HG02763 (cell line): ENCODE data around the gene PAQR8.
"Not testable (repeated sequence)": the region's sequence is repeated elsewhere in the genome, so short reads cannot be mapped to it uniquely, and the experiment has no call there.

ENCODE experiments used
- ATAC-seq: cut with Tn5 transposase; IDR thresholded peaks from one replicate; pipeline ENCODE4 v1.9.1; 2021; ENCODE audit warnings: mild to moderate bottlenecking, moderate library complexity; ENCODE audit not compliant: unreplicated experiment

PAQR8 gene

DNA sequence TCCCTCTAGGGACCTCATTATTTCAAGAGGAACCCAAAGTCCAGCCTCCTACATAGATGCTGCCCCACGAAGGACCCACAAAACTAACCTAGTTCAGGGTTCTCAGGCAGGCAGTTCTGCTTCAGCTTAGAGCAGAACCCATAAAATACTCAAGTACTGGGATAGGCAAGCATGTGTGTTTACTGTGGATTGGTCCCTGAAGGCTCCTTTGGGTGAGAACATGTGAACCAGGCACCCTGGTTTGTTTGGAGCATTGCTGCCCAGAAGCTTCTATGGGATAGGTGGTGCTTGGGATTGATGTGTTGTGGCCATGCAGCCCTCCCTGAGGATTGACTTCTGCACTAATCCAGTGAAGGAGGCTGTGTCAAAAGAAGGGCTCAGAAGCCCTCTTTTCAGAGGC is 43.3 kb downstream of the PAQR8 start:
- ATAC-seq = no peak

DNA sequence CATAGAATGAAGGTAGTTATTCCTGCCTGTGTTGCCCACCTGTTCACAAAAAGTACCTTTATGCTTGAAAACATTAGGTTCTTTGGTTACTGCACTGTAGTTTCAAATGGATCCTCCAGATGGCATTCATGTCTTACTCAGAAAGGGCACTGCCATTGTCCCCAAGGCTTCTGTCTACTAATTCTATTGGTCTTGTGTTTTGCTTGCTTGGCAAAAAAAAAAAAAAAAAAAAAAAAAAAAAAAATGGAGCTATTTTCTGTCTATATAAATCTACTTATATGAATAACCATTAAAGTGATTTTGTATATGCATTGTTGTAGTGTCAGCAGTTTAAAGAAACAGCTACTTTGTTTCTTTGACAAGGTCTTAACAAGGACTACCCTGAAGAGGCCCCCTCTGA is 45.5 kb downstream of the PAQR8 start:
- peak; percentile 53 for ATAC-seq

- ATAC-seq = no peak
Measured at GRCh38 chr6:52409499-52409898, 47.5 kb downstream of the PAQR8 start.

- ATAC-seq = no peak
Measured at GRCh38 chr6:52410979-52411378, 49.0 kb downstream of the PAQR8 start.

DNA sequence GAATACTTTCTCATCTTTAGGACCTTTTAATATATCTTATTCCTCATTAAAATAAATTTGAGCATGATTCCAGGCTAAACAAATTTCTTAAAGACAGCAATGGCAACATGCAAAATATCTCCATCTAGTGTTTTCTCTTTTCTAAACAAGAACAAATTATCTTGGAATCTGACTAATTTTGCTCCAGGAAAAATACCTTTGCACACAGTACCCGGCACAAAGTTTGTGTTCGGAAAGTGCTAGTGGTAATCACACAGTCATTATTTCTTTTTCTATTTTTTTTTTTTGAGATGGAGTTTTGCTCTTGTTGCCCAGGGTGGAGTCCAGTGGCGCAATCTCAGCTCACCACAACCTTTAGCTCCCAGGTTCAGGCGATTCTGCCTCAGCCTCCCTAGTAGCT is 50.0 kb downstream of the PAQR8 start:
- ATAC-seq = no peak

- ATAC-seq = no peak
Measured at GRCh38 chr6:52415333-52415732, 53.4 kb downstream of the PAQR8 start.

- ATAC-seq = no peak
Measured at GRCh38 chr6:52415917-52416628, 54.1 kb downstream of the PAQR8 start.

DNA sequence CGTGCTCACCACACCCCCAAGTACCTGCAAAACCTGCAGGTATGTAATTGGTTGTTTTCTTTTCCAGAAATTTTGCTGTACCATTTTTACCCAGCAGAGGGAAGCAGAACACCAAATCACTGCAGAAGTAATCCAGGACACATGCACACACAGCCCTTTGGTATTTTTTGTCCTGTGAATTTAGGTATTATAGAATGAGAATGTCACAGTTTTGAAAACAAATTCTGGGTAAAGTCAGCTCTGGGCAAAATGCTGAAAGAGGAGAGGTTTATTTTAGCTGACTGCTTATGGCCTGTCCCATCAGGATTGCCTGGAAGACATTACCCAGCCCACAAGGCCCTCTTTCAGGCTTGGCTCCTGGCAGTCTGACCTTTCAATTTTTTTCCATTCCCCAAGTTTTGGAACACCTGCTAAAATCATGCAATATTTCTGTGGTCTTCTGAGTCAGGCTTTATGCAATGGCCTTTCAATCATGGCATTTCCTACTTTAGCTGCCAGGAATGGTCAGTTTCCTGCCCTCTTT is 54.7 kb downstream of the PAQR8 start:
- ATAC-seq = no peak

DNA sequence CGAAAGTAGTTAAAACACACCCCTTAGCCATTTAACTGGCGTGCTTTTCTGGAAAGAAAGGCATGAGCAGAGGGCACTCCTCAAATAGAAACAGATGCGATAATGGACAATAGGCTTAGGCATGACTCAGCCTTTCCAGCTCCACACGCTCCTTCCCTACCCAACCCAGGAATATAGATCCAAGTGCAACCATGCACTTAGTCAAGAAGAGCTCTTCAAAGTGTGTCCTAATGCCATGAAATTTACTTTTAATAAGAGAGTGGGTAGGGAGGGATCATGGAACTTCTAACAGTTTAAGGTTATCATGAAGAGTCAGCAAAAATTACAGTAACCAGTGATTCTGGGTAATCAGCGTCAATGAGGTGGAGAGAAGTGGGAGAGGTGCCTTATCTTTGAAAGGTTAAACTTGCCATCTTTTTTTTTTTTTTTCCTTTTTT is 55.7 kb downstream of the PAQR8 start:
- ATAC-seq = no peak

GRCh38 chr6:52418606-52419005 is 56.7 kb downstream of the PAQR8 start:
- ATAC-seq = no peak

GRCh38 chr6:52419809-52420667 is 58.1 kb downstream of the PAQR8 start, which contains the start of gene EFHC1:
Gene EFHC1 (plus strand): TSS chr6:52420342. CDS start chr6:52420411, 69 bp downstream.
- ATAC-seq = peak; percentile 92

- no peak for ATAC-seq
Measured at GRCh38 chr6:52420668-52421358, 58.9 kb downstream of the PAQR8 start.

DNA sequence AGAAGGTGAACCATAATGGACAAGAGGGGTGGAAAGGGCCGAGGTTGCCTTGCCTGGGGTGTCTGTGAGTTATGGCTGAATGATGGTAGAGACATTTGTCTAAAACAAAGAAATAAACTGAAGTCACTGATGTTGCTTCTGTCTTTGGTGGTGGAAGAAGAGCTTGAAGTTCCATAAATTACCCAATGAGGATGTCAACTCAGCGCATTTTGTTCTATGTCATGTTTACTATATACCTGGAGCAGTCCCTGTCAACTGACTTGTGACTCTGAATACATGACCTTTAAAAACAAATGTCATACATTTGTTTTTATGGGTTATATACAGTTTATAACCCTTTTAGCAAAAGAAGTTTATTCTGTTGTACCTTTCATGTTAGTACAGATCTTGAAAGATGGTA is 60.2 kb downstream of the PAQR8 start:
- ATAC-seq = no peak

- ATAC-seq = no peak
Measured at GRCh38 chr6:52423448-52423847, 61.5 kb downstream of the PAQR8 start.

- no peak for ATAC-seq
Measured at GRCh38 chr6:52423971-52424381, 62.0 kb downstream of the PAQR8 start.

GRCh38 chr6:52424513-52424912 is 62.6 kb downstream of the PAQR8 start:
- no peak for ATAC-seq

DNA sequence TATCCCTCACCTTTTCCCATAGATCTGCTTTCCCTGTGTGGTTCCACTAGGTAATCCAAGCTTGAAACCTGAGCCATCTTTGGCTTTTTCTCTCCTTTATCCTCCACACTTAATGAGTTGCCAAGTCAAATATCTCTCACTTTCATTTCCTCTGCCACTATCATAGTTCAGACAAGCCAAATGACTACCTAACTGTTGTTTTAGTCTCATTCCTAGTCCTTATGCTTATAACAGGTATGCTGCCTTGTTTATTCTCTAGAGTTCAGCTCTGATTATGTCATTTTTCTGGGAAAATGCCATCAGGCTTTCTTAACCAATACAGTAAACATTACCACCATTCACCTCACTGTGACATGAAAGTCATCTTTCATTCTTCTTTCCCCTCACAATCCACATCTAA is 64.7 kb downstream of the PAQR8 start:
- ATAC-seq = no peak

GRCh38 chr6:52433294-52433693 is 71.3 kb downstream of the PAQR8 start:
- ATAC-seq = not testable (repeated sequence)

- ATAC-seq = no peak
Measured at GRCh38 chr6:52435345-52435744, 73.4 kb downstream of the PAQR8 start.

DNA sequence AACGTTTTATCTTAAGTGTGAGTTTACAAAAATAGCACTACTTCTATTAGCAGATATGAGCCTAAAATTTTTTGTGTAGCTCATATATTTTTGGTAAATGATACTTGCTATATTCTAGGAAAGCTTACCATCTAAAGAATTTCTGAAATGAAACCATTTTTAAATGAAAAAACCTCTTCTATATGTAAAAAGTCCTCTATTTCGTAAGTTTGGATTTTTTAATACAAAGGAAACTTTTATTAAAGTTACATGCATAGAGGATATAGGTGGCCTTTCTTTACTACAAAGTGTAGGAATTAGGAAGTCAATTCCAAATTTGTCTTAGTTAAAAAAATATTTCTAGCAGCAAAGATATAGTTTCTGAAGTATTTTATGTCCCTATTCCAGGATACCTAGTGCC is 77.0 kb downstream of the PAQR8 start:
- no peak for ATAC-seq

- ATAC-seq = no peak
Measured at GRCh38 chr6:52454556-52454955, 92.6 kb downstream of the PAQR8 start.
